ENCODE data around the gene BCOR.
A peak's percentile ranks its signal among the peaks of the same experiment; 100 is the strongest.

BCOR gene

DNA sequence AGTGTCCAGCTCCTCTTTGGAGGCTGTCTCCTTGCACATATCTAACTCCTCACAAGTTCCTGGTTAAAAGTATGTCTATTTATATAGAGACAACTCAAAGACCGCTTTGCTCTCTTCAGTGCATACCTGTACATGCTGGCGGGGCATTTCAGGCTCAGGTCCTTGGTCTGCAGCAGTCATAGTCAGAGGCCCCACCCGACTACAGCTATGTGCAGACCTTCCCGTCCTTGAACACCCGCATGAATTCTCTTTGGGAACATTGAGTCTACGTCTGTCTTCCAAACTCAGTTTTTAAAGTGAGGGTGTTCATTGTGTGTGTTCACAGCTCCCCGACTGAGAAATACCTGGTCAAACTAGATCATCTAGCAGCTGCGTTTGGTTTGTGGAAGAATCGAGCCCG lies 4.2 kb downstream of the BCOR start:
- Histone ChIP-seq H3K36me3 (peaks cover 22% of the 10 kb centered on the region), H3K9me3 (ENCODE audit: severe bottlenecking) (peaks cover 19% of the 10 kb centered on the region), H3K4me3 (ENCODE audit: low read depth, low read length) (peak overlapping the region; percentile 57), H3K27me3 (ENCODE audit: insufficient read depth, low read depth, severe bottlenecking) (peaks cover 73% of the 10 kb centered on the region), H3K27ac (peak overlapping the region; percentile 86)
- TF ChIP-seq, protein P1, sequence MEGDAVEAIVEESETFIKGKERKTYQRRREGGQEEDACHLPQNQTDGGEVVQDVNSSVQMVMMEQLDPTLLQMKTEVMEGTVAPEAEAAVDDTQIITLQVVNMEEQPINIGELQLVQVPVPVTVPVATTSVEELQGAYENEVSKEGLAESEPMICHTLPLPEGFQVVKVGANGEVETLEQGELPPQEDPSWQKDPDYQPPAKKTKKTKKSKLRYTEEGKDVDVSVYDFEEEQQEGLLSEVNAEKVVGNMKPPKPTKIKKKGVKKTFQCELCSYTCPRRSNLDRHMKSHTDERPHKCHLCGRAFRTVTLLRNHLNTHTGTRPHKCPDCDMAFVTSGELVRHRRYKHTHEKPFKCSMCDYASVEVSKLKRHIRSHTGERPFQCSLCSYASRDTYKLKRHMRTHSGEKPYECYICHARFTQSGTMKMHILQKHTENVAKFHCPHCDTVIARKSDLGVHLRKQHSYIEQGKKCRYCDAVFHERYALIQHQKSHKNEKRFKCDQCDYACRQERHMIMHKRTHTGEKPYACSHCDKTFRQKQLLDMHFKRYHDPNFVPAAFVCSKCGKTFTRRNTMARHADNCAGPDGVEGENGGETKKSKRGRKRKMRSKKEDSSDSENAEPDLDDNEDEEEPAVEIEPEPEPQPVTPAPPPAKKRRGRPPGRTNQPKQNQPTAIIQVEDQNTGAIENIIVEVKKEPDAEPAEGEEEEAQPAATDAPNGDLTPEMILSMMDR (IDR thresholded peaks at IDR 0.05; ENCODE audit: low read depth, low read length): no peak
- DNase-seq: no peak

DNA sequence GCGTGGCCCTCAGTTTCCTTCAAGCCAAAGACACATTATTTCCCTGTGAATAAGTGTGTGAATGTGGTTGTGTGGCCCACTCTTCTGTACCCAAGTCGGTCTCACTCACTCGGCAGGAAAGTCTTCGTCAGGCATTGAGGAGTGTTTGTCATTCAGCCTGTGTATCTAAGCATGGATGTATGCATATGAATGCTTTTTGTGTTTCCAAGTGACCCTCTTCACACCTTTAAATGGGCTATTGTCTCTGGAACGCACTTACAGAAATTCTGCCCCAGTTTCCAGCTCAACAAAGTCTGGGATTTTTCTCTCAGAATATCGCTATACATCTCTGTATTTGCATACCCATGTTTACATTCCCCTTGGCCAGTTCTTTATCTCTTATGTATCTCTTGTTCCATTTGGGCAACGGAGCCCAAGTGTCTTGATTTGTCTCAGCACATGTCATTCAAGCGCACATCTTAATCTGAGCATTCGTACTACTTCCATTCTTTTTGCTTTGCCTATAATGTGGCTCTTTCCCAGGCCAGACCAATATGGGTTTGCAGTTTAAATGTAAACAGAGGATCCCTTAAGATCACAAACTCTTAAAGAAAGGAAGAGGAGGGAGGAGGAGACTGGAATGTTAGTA lies 4.8 kb downstream of the BCOR start:
- peaks cover 15% of the 10 kb centered on the region for H3K9me3 ChIP-seq (ENCODE audit: severe bottlenecking)
- H3K4me3 ChIP-seq (ENCODE audit: low read depth, low read length): peak overlapping the region; percentile 57
- peaks cover 22% of the 10 kb centered on the region for H3K36me3 ChIP-seq
- DNase-seq: no peak
- peaks cover 76% of the 10 kb centered on the region for H3K27me3 ChIP-seq (ENCODE audit: insufficient read depth, low read depth, severe bottlenecking)
- TF ChIP-seq, protein P1 (IDR thresholded peaks at IDR 0.05; ENCODE audit: low read depth, low read length): no peak
- peak overlapping the region; percentile 86 for H3K27ac ChIP-seq

- Histone ChIP-seq H3K27me3 (ENCODE audit: insufficient read depth, low read depth, severe bottlenecking) (peaks cover 87% of the 10 kb centered on the region), H3K27ac (peak overlapping the region; percentile 86), H3K4me3 (ENCODE audit: low read depth, low read length) (peak overlapping the region; percentile 57), H3K36me3 (peaks cover 25% of the 10 kb centered on the region), H3K9me3 (ENCODE audit: severe bottlenecking) (peaks cover 15% of the 10 kb centered on the region)
- TF ChIP-seq, protein P1 (IDR thresholded peaks at IDR 0.05; ENCODE audit: low read depth, low read length): no peak
- no peak for DNase-seq
Measured at GRCh38 chrX:40091691-40092421, 5.9 kb downstream of the BCOR start.

GRCh38 chrX:40090961-40091360 lies 6.8 kb downstream of the BCOR start:
- Histone ChIP-seq H3K36me3 (peaks cover 31% of the 10 kb centered on the region), H3K27ac (peak overlapping the region; percentile 86), H3K9me3 (ENCODE audit: severe bottlenecking) (peaks cover 11% of the 10 kb centered on the region), H3K4me3 (ENCODE audit: low read depth, low read length) (peak overlapping the region; percentile 57), H3K27me3 (ENCODE audit: insufficient read depth, low read depth, severe bottlenecking) (peaks cover 93% of the 10 kb centered on the region)
- DNase-seq: no peak
- TF ChIP-seq, protein P1 (IDR thresholded peaks at IDR 0.05; ENCODE audit: low read depth, low read length): no peak

DNA sequence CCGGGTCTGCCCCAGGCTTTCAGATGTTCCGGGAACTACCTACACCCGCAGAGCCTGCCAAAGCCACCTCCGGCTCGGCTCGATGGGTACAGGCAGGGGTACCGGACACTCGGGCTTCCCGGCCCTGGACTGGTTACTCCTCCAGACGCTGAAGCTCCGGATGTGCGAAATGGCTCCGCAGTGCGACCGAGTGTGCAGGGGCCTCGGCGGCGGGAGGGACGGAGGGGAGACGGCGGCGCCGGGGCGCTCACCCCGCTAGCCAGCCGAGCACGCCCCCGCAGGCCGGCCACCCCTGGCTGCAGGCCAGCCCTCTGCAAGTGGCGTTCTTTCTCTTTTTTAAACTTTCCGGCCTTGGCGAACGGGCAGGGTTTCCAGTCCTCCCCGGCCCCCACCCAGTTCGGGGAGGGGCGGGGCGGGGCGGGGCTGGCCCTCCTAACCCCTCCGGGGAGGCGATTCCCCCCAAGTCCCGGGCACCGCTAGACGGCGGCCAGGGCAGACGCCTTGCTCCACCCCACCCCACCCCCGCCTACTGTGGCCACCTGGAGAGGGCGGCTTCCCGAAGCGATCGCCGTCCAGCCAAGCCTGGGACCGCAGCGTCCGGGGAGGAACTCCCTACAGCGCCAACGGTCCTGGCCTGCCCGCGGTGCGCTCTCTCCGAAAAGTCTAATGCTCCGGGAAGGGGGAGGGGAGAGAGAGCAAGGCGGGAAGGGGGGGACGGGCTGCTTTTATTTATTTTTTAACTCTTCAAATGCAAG lies 7.5 kb downstream of the BCOR start:
- peaks cover 94% of the 10 kb centered on the region for H3K27me3 ChIP-seq (ENCODE audit: insufficient read depth, low read depth, severe bottlenecking)
- H3K9me3 ChIP-seq (ENCODE audit: severe bottlenecking): peaks cover 4% of the 10 kb centered on the region
- DNase-seq: peak; percentile 58

More for the DNA sequence above, 7.5 kb downstream of the BCOR start:
- H3K36me3 ChIP-seq: peaks cover 36% of the 10 kb centered on the region
- TF ChIP-seq, protein P1 (IDR thresholded peaks at IDR 0.05; ENCODE audit: low read depth, low read length): no peak
- H3K4me3 ChIP-seq (ENCODE audit: low read depth, low read length): peak overlapping the region; percentile 57
- H3K27ac ChIP-seq: peak overlapping the region; percentile 86

Measured in WERI-Rb-1 (cell line).